Measurements from ENCODE around the gene VANGL1. TPM values are rescaled to one million over a fixed set of nuclear protein-coding genes. Genes with fewer than 3 reads are reported as not detected.

VANGL1 gene
- total and polyA plus RNA-seq, 2 of the 8 experiments (the other 6 are each of a cell fraction or from before 2014, with no cell fraction given), result 9.4 to 13.4 TPM

- Histone ChIP-seq H3K4me3 (ENCODE audit: extremely low read depth in 1 of 4, insufficient read depth in 2 of 4, low read depth in 3 of 4, low read length in 4 of 4) (no peak overlapping the region), H3K56ac (replicated peaks; ENCODE audit: insufficient read length, low read depth, low read length) (no peak overlapping the region), H3K79me1 (ENCODE audit: low read depth, low read length) (no peaks in the 10 kb centered on the region), H3K23ac (ENCODE audit: insufficient read length) (no peak overlapping the region), H3K4me2 (ENCODE audit: insufficient read depth in 1 of 2, low read depth in 2 of 2, low read length in 2 of 2) (no peak overlapping the region), H2BK20ac (ENCODE audit: low read length) (no peak overlapping the region), H4K20me1 (replicated peaks in 1 of 2; ENCODE audit: control insufficient read depth in 1 of 2, insufficient read depth in 2 of 2, low read length in 2 of 2) (no peaks in the 10 kb centered on the region), H4K91ac (replicated peaks; ENCODE audit: insufficient read length, low read length) (no peak overlapping the region), H2AFZ (ENCODE audit: low read length) (no peak overlapping the region), H3K23me2 (ENCODE audit: low read depth, low read length) (no peaks in the 10 kb centered on the region), H2BK120ac (replicated peaks; ENCODE audit: low read depth, low read length) (no peak overlapping the region), H3K27me3 (replicated peaks in 1 of 4; ENCODE audit: control insufficient read depth in 3 of 4, extremely low read depth in 1 of 4, insufficient read depth in 3 of 4, low read length in 3 of 4) (no peaks in the 10 kb centered on the region), H3K18ac (ENCODE audit: extremely low read depth, low read length) (no peak overlapping the region), H3K14ac (ENCODE audit: insufficient read length) (no peak overlapping the region), H3K4me1 (replicated peaks in 1 of 4; ENCODE audit: control insufficient read depth in 3 of 4, insufficient read depth in 4 of 4, low read length in 3 of 4) (no peaks in the 10 kb centered on the region), H2BK15ac (ENCODE audit: low read length) (no peak overlapping the region), H3K27ac (ENCODE audit: low read depth, low read length) (no peak overlapping the region), H3K79me2 (ENCODE audit: control insufficient read depth in 1 of 2, insufficient read depth in 2 of 2, low read length in 2 of 2) (no peaks in the 10 kb centered on the region), H4K5ac (ENCODE audit: insufficient read length, low read depth, low read length) (no peak overlapping the region), H2AK5ac (ENCODE audit: low read depth, low read length) (no peak overlapping the region), H2BK5ac (ENCODE audit: low read depth, low read length) (no peak overlapping the region), H3K9me3 (ENCODE audit: insufficient read depth in 2 of 2, low read depth in 1 of 2, low read length in 1 of 2) (no peaks in the 10 kb centered on the region), H3K9ac (replicated peaks in 1 of 4; ENCODE audit: extremely low read depth in 1 of 4, low read depth in 3 of 4, low read length in 3 of 4) (no peak overlapping the region), H3K4ac (replicated peaks; ENCODE audit: insufficient read length, low read depth, low read length) (no peak overlapping the region), H3K36me3 (ENCODE audit: control insufficient read depth in 2 of 4, insufficient read depth in 4 of 4, low read length in 3 of 4) (no peaks in the 10 kb centered on the region), H2BK12ac (ENCODE audit: low read depth, low read length) (no peak overlapping the region), H4K8ac (ENCODE audit: extremely low read depth, insufficient read depth, low read length) (no peak overlapping the region)
- TF ChIP-seq, protein P1, sequence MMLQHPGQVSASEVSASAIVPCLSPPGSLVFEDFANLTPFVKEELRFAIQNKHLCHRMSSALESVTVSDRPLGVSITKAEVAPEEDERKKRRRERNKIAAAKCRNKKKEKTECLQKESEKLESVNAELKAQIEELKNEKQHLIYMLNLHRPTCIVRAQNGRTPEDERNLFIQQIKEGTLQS (IDR thresholded peaks at IDR 0.05; ENCODE audit: insufficient read depth, low read depth, low read length), result no peak
- TF ChIP-seq EZH2 (IDR thresholded peaks at IDR 0.05; ENCODE audit: low read depth, low read length, severe bottlenecking) (no peak), KDM5A (IDR thresholded peaks at IDR 0.05; ENCODE audit: low read length) (no peak), TBP (IDR thresholded peaks at IDR 0.05; ENCODE audit: low read depth, low read length) (no peak), NRF1 (IDR thresholded peaks at IDR 0.05; ENCODE audit: low read depth, low read length) (no peak), ZNF274 (IDR thresholded peaks at IDR 0.05; ENCODE audit: borderline replicate concordance, extremely low read depth, low read length) (no peak), RAD21 (IDR thresholded peaks at IDR 0.05 in 1 of 2, conservative IDR thresholded peaks at IDR 0.05 in 1 of 2; ENCODE audit: low read depth in 2 of 2, low read length in 2 of 2) (no peak), RFX5 (IDR thresholded peaks at IDR 0.05; ENCODE audit: borderline replicate concordance, low read depth, low read length) (no peak), SIX5 (IDR thresholded peaks at IDR 0.05; ENCODE audit: low read depth, low read length) (no peak)
- TF ChIP-seq, protein P2, sequence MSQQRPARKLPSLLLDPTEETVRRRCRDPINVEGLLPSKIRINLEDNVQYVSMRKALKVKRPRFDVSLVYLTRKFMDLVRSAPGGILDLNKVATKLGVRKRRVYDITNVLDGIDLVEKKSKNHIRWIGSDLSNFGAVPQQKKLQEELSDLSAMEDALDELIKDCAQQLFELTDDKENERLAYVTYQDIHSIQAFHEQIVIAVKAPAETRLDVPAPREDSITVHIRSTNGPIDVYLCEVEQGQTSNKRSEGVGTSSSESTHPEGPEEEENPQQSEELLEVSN (IDR thresholded peaks at IDR 0.05), result no peak
- TF ChIP-seq, protein P3, sequence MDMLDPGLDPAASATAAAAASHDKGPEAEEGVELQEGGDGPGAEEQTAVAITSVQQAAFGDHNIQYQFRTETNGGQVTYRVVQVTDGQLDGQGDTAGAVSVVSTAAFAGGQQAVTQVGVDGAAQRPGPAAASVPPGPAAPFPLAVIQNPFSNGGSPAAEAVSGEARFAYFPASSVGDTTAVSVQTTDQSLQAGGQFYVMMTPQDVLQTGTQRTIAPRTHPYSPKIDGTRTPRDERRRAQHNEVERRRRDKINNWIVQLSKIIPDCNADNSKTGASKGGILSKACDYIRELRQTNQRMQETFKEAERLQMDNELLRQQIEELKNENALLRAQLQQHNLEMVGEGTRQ (IDR thresholded peaks at IDR 0.05; ENCODE audit: low read length), result no peak
- CTCF ChIA-PET (ENCODE audit: partially characterized antibody), result no interaction called here
- POLR2A ChIA-PET (ENCODE audit: partially characterized antibody), result no interaction called here
- DNase-seq (ENCODE audit: low read depth in 1 of 2, low spot score in 2 of 2) (no peak), FAIRE-seq (no peak)
- 80% methylated on average over 1 of the region's 1 CpG; no CpG with 5 or more reads in 1 of the 2 experiments for WGBS, 2 experiments (ENCODE audit: extremely low coverage in 1 of 2, insufficient coverage in 1 of 2, insufficient read length in 1 of 2, insufficient replicate concordance in 2 of 2, low coverage in 1 of 2, low lambda C conversion rate in 2 of 2, missing lambda C conversion rate in 1 of 2)
Observed at GRCh38 chr1:115722221-115722620, 80.5 kb downstream of the VANGL1 start.

Measured in H1 (cell line).